Stimulated activated CD4-positive, alpha-beta T cell treated with anti-CD3 and anti-CD28 coated beads, Interleukin-1b, Interleukin-23, amount 100 ng/mL, for 48 hours (primary cell): ENCODE measurements around the gene COL25A1.

Source experiments
- DNase-seq: peaks from one replicate; pipeline ENCODE4 v3.0.0-alpha.2; 2020

The COL25A1 gene

DNA sequence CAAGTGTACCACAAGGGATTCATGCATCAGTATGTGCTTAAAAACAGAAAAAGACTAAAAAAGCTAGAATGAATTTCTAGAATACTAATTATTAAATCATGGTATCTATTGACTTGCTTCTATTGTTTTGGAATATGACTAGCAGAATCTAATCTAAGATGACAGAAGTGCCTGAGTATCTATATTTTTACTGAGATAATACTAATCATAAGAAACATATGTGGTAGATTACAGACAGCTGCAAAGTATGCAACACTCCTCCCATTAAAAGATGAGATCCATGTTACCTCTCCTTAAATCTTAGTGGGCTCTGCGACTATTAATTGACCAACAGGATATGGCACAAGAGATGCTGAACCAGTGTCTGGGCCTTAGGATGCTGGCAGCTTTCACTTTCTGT is 89.4 kb downstream of the COL25A1 start:
- no peak for DNase-seq

DNA sequence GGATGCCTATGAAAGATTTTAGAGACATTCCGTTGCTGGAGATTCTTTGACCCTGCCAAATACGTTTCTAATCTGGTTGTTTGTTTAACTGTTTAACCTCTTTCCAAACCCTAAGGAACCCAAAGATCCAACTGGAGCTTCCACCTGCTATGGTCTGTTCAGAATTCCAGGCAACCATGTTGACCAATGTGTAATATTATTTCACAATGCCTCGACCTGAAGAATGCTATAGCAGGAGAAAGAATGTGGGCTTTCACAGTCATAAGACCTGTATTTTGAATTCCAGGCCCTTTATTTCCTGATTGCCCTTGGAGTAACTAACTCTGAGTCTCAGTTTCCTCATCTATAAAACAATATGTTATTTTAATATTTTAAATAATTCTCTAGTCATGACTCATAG is 90.8 kb downstream of the COL25A1 start:
- no peak for DNase-seq

DNA sequence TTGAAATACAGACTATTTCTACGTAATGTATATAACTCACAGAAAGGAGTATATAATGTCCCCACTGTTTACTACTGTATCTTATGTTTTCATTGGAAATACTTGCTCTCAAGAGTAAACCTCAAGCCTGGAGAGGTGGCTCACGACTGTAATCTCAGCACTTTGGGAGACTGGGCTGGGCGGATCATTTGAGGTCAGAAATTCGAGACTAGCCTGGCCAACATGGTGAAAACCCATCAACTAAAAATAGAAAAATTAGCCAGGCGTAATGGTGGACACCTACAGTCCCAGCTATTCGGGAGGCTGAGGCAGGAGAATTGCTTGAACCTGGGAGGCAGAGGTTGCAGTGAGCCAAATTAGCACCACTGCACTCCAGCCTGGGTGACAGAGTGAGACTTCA is 92.8 kb downstream of the COL25A1 start:
- no peak for DNase-seq

DNA sequence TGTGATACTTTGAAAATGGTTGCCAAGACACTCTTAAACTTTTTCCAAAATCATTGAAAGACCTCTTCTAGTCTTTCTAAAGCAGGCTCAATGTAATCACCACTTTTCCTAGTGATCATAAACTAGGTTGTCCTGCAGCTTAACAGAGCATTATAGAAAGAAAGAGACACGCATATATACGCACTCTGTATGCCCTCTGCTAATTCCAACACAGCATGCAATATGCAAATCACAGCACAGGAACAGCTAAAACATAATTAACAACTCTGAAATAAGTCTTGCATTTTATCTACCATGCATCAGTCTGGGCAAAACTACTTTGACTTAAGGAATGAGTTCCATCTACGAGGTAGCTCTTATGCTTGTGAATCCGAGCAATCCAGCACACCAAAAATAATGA is 94.6 kb downstream of the COL25A1 start:
- no peak for DNase-seq

DNA sequence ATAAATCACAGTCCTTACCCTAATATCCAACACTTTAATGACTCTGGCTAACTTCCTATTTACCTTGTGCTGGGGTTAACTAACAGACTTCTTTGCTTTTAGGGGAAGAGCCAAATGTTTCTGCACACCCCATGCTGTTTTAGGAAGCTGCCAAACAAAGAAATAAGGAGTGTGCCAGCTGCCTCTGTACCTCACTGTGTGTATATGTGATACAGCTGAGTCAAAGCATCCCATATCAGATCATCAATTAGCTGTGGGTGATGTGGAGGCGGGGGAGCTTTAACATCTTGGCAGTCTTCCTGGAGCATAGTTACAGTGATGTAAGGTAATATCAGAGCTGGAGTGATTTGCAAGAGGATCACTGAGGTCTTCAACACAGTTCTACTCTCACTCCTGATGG is 95.4 kb downstream of the COL25A1 start:
- no peak for DNase-seq

DNA sequence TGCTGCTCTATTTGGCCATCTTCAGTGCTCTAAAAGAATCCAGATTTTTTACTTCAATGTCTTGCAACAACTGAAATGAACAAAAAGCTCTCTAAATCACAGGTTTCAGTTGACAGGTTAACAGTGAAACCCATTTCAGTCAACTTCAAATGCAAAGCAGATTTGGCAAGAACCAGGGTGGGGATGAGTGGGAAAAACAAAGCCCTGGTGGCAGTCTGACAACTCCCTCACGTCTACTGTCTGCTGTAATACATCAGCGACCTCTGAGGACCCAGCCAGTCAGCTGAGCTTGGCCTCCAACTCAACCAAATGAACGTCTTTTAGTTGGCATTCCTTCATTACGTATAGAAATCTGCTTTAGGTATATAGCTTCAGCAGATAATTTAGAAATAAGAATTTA is 95.8 kb downstream of the COL25A1 start:
- DNase-seq: no peak

DNA sequence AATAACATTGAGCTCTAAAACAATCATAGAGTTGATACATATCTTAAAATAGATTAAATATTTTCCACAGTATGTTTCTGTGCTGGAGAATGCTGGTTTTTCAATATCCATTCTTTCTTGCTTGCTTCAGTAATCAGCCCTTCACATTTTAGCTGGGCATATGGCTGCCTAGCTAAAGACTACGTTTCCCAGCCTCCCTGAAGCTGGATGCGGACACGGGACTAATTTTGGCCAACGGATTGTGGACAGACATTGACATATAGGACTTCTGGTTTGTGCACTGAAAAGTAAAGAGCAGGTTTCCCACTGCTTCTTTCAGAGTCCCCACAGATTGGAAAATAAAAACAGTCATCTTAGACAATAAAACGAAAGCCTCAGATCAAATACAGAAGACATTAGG is 97.3 kb downstream of the COL25A1 start:
- DNase-seq: no peak

DNA sequence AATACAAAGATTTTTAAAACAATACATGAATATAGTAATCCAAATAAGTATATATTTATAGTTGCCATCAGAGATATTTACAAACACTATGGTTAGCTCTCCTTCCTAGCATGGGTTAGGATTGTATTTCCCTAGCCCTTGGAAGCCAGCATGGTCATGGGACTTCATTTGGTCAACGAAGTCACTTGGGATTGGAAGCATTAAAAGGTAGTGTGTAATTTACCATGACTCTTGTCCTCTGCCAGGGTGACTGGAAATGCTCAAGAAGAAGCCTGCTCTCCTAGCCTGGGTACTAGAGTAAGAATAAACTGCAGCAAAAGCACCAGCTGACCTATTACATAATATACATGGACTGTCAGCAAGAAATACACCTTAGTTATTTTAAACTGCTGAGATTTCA is 102.9 kb downstream of the COL25A1 start:
- no peak for DNase-seq

DNA sequence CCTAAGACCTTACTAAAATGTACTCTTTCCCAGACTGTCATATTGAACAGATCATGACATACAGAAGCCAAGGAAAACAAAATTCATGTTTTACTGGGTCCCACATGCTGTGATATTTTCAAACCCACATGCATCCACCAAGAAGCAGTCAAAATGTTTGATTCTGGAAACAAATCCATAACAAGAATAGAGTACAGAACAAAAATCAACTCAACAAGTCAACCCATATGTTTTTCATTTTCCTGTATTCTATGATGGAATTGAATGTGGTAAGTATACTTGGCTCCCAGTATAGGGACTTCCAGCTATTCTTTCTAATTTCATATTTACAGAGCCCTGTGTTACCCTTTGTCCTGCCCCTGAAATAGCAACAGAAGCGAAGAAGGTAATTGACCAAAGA is 106.8 kb downstream of the COL25A1 start:
- DNase-seq: no peak

DNA sequence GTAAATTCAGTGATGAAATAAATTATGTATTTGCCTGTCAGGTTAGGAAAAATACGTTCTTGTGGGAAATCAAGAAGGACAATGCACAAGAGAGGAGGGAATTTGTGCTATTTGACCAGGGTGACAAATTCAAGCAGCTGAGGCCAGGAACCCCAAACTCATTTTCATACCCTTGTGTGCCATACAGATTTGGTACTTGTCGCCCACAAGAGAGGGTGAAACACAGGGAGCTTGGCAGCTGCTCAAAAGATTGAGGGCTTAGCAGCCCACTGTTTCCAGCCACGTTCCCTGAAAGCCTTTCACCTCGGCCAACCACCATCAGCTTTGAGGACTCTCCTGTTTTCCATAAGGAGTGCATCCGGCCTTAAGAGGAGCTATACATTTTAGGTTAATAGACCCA is 111.2 kb downstream of the COL25A1 start:
- DNase-seq: no peak

DNA sequence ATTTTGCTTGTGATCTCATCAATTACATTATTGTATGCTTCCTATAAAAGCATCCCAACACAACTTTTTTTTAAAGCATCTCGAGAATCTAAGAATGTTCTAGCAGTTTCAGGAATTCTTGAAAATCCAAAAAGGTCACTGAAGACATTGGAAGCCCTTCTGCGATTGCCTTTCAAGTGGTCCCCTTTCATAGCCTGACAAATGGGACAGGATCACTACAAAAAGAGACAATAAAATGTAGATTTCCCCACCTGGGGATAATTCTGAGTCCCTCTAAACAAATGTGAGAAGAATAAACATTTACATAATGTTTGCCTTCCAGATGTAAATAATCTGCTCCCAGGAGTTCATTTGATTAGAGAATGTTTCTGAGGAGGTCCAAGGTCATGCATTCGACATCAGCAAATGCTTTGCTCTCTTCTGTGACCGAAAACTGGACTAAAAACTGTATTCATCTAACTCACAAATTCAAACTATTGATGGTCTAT is 116.0 kb downstream of the COL25A1 start:
- no peak for DNase-seq

DNA sequence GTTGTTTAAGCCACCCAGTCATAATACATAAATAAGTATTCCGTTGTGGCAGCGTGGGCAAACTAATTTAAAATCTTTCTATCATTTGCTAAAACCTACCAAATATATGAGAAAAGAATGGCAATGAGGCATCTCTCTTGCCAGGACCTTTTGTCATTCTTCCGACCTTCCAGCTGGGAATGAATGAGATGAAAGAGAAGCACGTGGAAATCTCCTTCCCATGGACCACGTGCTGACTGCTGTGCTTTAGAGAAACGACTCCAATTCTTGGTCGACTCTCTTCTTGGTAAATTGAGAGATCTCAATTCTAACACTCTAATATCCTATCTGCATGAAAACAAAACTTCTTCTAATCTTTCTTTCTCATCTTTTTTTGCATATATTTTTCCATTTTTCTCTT is 116.5 kb downstream of the COL25A1 start:
- DNase-seq: no peak

DNA sequence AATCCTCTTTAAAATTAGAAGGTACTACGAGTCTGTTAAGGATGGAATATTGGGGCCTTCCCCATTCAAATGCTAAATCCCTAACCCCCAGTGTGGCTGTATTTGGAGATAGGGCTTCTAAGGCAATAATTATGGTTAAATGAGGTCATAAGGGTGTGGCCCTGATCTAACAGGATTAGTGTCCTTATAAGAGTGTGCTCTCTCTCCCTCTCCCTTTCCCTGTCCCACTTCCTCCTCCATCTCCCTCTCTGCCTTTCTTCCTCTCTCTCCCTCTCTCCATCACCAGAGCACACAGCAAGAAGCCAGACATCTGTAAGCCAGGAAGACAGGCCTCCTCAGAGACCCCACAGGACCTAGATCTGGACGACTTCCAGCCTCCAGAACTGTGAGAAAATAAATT is 116.9 kb downstream of the COL25A1 start:
- DNase-seq: no peak

DNA sequence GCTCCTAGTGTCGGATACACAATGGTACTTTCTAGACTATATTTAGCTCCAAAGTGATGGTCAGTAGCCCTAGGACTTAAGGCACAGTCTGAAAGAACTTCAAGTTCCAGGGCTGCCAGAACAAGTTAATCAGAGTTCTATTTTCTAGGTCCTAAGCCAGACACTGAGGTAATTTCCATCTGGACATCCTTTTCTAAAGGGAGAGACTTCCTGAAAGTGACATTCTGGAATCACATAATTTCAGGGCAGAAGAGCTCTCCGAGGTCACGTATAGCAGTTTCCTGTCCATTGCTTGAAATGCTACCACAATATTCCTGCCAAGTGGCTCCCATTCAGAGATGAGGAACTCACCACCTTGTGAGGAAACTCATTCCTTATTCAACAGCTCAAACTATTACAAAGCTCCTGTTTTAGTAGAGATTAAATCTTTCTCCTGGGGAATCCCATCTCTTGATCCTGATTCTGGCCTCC is 117.9 kb downstream of the COL25A1 start:
- no peak for DNase-seq

DNA sequence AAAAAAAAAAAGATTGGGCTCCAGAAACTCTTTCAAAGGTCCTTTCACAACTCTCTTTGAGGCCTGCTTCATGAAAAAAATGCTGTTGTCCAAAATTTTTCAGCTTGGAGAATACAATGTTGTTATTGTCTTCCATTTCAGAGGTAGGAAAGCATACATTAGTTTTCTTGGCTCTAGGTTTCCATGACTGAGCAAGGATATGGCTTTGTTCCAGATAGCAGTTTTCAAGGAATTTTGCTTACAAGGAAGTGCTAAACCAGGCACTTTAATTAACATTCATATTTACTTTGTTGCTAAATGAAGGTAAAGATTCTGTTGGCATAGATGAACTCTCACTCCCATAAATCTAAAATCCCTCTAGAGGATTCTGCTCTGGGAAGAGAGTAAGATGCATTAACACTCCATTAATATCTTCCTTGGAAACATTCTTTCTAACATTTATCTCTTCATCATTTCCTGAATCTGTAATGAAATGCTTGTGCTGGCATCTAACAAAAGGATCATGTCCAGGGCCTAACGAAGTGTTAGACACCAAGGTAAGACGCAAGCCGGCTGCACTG is 118.4 kb downstream of the COL25A1 start:
- DNase-seq: no peak

DNA sequence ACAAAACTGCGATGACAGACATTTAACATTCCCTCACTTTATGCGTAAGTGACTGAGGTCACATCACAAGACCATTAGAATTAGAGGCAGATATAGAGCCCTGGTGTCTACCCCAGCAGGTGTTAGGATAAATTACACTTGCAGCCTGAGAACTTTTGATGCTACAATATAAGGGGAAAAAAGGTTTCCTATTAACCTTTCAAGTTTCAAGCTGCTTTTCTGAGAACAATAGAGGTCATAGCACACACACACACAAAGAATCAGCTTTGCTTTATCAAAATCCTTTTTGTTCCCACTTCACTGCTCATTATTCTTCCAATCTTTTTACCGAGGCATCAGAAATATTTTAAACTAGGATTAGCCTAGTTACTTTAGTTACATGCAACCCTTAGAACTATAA is 119.8 kb downstream of the COL25A1 start:
- DNase-seq: no peak

DNA sequence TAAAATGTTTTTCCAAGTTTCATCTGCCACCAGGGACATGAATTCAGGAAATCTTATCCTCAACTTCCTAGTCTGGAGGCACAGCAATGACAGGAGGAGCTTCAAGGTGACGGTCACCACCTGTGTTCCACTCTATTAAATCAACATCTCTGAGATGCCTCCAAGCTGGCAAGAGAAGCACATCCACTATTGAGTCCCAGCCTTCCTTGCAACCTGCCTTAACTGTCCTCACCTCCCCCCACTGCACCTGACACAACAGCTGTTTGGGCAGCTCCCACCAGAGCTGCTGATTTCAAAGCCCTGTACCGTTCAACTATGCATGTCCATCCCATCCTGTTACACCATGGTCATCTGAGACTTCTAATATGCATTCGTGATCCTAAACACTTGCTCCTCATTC is 123.4 kb downstream of the COL25A1 start:
- no peak for DNase-seq

DNA sequence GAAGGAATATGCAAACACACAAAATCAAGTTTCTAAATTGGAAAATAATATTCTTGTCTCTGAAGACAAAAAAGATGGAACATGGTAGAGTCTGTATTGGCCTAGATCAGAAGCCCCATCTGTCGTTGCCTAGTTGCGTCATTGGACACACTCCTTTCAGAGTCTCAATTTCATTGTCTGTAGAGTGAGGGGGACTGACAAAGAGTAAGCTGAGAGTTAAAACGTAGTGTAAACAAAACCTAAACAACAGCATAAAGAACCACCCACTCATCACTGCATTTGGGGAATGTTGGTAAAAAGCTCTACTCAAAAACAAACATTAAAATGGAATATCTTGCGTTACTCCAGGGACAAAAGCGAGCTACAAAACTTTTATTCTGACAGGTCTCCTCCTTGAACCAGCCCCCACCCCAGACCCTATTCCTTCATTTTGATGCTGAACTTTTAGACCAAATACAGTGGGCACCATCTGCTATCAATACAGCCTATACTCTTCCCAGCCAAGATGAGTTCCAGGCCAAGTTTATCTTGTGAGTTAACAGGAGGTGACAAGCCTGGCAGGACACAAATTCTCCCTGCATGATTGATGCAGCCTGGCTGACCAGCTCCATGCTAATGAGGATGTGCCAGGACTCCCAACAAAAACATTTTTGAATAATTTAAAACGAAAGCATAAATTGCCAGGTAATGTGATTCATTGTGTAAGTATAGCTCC is 125.2 kb downstream of the COL25A1 start:
- DNase-seq: no peak

DNA sequence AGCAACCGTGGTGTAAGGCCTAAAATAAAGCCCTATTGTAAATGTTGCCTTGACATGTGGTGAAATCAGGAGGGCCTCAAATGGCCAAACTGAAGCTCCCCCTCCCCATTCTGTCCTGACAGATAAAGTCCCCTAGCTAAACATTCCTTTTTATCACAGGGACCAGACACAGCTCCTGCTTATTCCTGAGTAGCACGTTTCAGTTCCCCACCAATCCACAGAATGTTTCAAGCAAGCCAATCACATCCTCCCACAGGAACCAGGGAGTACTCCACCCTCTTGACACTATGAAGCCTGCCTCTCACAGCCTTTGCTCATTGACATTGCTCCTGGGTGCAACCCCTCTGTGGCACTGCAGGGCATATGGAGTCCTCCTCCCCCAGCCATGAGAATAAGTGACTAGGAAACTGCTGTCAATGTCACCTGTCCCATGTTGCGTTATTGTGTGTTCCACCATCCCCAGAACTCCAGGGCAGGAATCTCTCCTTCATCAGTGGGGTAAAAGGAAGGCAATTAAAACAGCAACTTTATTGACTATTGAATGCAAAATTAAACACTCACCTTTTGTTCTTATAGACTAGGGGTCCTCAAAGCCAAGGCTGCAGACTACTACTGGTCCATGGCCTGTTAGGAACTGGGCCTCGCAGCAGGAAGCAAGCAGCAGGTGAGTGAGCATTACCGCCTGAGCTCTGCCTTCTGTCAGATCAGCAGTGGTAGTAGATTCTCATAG is 128.1 kb downstream of the COL25A1 start:
- no peak for DNase-seq

DNA sequence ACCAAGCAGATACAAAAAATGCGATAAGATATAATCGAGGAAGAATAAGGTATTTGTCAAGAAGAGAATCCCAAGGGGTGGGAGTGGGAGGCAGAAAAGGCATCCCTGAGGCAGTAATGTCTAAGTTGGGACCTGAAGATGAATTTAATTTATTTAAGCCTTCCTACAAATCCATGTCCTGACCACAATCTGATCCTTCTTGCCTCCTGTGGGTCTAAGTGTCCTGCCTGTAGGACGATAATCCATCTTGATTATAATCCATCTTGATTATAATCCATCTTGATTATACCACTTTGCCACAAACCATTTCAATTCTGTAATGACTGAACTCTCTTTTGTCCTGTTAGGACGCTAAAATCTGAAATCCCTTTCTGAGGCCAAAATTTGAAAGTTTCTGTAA is 130.2 kb downstream of the COL25A1 start:
- DNase-seq: no peak

DNA sequence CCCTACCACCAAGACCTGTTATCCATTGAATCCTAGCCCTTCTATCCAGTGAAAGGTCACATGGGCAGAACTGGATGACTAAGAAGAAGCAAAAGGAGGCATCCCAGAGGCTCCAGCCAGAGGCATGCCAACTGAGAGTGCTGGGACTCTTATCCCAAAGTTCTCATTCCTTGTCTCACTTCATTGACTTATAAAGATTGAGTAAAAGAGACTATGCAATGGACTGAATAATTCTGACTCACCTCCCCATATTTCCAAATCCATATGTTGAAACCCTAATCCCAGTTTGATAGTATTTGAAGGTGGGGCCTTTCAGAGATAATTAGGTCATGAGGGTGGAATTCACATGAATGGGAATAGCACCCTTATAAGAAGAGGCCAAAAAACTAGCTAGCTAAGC is 131.4 kb downstream of the COL25A1 start:
- DNase-seq: no peak

DNA sequence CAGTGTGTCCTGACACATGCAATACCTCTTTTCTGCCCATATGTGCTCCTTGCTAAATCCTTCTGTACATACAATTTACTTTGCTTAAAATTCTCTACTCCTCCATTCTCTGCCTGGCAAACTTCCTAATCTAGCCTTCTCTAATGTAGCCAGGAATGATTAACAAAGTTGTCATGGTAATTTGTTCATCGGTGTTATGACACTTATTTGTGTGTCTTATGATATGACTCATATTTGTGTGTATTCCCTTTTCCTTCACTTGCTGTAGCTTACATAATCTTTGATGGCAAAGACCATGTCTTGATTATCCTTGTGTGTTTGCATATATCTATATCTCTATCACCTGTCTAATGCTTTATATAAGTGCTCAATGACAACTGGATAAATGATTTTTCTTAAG is 133.3 kb downstream of the COL25A1 start:
- DNase-seq: no peak

DNA sequence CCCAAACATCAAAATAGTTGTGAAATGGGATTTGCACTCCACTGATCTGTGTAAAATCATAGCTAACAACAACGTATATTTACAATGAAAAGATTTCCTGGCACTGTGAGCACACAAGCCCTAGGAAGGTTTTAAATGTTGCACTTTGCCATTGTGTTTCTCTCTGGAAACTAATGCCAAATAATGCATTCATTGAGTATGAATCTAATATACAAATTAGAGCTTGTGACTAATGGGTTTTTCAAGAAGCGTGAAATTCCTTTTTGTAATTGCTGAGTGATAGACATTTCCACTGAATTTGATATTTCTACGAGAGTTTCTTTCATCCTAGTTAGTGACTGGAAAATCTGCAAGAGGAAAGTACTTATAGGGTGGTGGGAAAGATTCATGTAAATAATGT is 135.9 kb downstream of the COL25A1 start:
- no peak for DNase-seq

DNA sequence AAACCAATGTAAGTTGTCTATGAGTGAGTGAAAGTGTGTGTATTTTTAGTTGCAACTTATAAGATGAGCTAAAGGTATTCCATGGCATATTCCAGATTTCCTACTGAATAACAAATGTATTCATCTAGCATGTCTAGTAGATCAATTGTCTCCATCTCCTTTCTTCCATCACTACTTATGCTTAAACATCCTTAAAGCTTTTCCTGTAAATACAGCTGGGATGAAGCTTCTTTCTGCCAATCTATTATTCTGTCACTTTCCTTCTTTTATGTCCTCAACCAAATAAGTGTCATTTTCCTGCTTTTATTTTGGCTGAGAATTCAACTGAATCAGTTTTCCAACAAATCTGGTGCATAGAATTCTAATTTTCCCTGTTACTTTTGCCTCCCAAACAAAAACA is 136.3 kb downstream of the COL25A1 start:
- DNase-seq: no peak
